OCI-LY7 (cell line): ENCODE measurements around the gene UBE3B.

Source experiments
- EZH2phosphoT487 ChIP-seq: fragments of 200-600 bp; sonication (generic); IDR thresholded peaks from 2 replicates; pipeline ENCODE4 v1.6.1; 2018; ENCODE audit warnings: low read depth, borderline replicate concordance, mild to moderate bottlenecking, mixed run types, antibody characterized with exemption, low read length, moderate library complexity, mixed read lengths
- TF ChIP-seq, protein P1 (sequence below): fragments of 200-600 bp; sonication (generic); conservative IDR thresholded peaks from 2 replicates; pipeline ENCODE4 v1.5.1; 2014; ENCODE audit warnings: mild to moderate bottlenecking, antibody characterized with exemption, low read length, moderate library complexity, mixed read lengths

GRCh38 chr12:109496306-109496705 lies 18.9 kb downstream of the UBE3B start:
- TF ChIP-seq, protein P1, sequence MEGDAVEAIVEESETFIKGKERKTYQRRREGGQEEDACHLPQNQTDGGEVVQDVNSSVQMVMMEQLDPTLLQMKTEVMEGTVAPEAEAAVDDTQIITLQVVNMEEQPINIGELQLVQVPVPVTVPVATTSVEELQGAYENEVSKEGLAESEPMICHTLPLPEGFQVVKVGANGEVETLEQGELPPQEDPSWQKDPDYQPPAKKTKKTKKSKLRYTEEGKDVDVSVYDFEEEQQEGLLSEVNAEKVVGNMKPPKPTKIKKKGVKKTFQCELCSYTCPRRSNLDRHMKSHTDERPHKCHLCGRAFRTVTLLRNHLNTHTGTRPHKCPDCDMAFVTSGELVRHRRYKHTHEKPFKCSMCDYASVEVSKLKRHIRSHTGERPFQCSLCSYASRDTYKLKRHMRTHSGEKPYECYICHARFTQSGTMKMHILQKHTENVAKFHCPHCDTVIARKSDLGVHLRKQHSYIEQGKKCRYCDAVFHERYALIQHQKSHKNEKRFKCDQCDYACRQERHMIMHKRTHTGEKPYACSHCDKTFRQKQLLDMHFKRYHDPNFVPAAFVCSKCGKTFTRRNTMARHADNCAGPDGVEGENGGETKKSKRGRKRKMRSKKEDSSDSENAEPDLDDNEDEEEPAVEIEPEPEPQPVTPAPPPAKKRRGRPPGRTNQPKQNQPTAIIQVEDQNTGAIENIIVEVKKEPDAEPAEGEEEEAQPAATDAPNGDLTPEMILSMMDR: no peak
- no peak for TF ChIP-seq EZH2phosphoT487
